Stimulated activated effector memory CD8-positive, alpha-beta T cell treated with anti-CD3 and anti-CD28 coated beads, Interleukin-12 subunit alpha, Interleukin-12 subunit beta, amount 100 ng/mL, for 72 hours (primary cell): Measurements from ENCODE around the gene OR11H6.
"Not testable (repeated sequence)": the region's sequence is repeated elsewhere in the genome, so short reads cannot be mapped to it uniquely, and the experiment has no call there.

Source experiments
- ATAC-seq: fragments of 150-1000 bp; cut with Tn5 transposase; 2 replicates; pipeline ENCODE4 v1.10.0; 2021
- DNase-seq, 2 donors: peaks; one replicate each; pipeline ENCODE4 v3.0.0; 2021 to 2022; ENCODE audit warnings: low spot score in 2 of 2
- H3K27ac Mint-ChIP-seq: one replicate; pipeline ENCODE4 v1.8.0; 2022; ENCODE audit warnings: mild to moderate bottlenecking, mixed read lengths
- H3K36me3 Mint-ChIP-seq: one replicate; pipeline ENCODE4 v1.8.0; 2022; ENCODE audit warnings: mild to moderate bottlenecking, mixed read lengths
- H3K4me1 Mint-ChIP-seq: one replicate; pipeline ENCODE4 v1.8.0; 2022; ENCODE audit warnings: mixed read lengths
- H3K4me3 Mint-ChIP-seq: one replicate; pipeline ENCODE4 v1.8.0; 2022; ENCODE audit warnings: mild to moderate bottlenecking, mixed read lengths
- H3K9me3 Mint-ChIP-seq: one replicate; pipeline ENCODE4 v1.8.0; 2022; ENCODE audit warnings: mixed read lengths

The OR11H6 gene

GRCh38 chr14:20212406-20212805 lies 11.1 kb upstream of the OR11H6 start:
- H3K36me3 Mint-ChIP-seq, H3K27ac Mint-ChIP-seq, H3K9me3 Mint-ChIP-seq, ATAC-seq, H3K4me1 Mint-ChIP-seq, H3K4me3 Mint-ChIP-seq, DNase-seq: not testable (repeated sequence)

- Mint-ChIP-seq H3K4me3 (no peak overlapping the region), H3K4me1 (no peaks in the 10 kb centered on the region), H3K9me3 (no peaks in the 10 kb centered on the region), H3K27ac (no peak overlapping the region), H3K36me3 (no peaks in the 10 kb centered on the region)
- ATAC-seq (no peak), DNase-seq (no peak)
These were observed 8.3 kb upstream of the OR11H6 start for GRCh38 chr14:20215196-20215595.

GRCh38 chr14:20219033-20219432 lies 4.5 kb upstream of the OR11H6 start:
- H3K27ac Mint-ChIP-seq: no peak overlapping the region
- no peaks in the 10 kb centered on the region for H3K9me3 Mint-ChIP-seq
- H3K4me3 Mint-ChIP-seq: no peak overlapping the region
- H3K36me3 Mint-ChIP-seq: no peaks in the 10 kb centered on the region
- DNase-seq (no peak), ATAC-seq (no peak)
- H3K4me1 Mint-ChIP-seq: no peaks in the 10 kb centered on the region

- no peaks in the 10 kb centered on the region for H3K36me3 Mint-ChIP-seq
- no peak within 1 kb of the TSS for H3K4me3 Mint-ChIP-seq
- DNase-seq: no peak
- H3K4me1 Mint-ChIP-seq: no peaks in the 10 kb centered on the region
- ATAC-seq: no peak
- H3K9me3 Mint-ChIP-seq: peaks cover 5% of the 10 kb centered on the region
- no peak within 1 kb of the TSS for H3K27ac Mint-ChIP-seq
These were observed 5.2 kb downstream of the OR11H6 start, which contains the start of gene OR11H7 for GRCh38 chr14:20228681-20229080. OR11H7 (plus strand) TSS chr14:20228981.

DNA sequence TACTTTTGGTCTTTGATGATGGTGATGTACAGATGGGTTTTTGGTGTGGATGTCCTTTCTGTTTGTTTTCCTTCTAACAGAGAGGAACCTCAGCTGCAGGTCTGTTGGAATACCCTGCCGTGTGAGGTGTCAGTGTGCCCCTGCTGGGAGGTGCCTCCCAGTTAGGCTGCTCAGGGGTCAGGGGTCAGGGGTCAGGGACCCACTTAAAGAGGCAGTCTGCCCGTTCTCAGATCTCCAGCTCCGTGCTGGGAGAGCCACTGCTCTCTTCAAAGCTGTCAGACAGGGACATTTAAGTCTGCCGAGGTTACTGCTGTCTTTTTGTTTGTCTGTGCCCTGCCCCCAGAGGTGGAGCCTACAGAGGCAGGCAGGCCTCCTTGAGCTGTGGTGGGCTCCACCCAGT lies 11.9 kb downstream of the OR11H6 start:
- not testable (repeated sequence) for DNase-seq, H3K4me3 Mint-ChIP-seq, H3K27ac Mint-ChIP-seq, ATAC-seq, H3K4me1 Mint-ChIP-seq, H3K36me3 Mint-ChIP-seq, H3K9me3 Mint-ChIP-seq

DNA sequence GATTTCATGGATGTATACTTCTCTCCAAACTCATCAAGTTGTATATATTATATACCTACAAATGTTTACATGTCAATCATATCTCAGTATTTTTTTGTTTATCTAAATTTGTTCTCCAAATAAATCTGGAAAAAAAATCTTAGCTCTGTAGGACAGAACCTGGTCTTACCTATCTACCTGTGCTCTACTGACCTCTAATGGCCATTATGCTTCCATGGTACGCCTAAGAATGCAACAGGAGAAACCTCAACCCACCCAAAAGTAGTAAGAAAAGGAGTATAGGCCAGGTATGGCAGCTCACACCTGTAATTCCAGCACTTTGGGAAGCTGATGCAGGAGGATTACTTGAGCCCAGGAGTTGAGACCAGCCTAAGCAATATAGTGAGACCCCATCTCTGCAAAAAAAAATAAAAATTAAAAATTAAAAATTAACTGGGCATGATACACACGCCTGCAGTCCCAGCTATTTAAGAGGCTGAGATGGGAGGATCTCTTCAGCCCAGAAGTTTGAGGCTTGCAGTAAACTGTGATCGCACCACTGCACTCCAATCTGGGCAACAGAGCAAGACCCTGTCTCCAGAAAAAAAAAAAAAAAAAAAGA lies 24.2 kb downstream of the OR11H6 start:
- H3K9me3 Mint-ChIP-seq: peaks cover 5% of the 10 kb centered on the region
- no peaks in the 10 kb centered on the region for H3K36me3 Mint-ChIP-seq
- H3K27ac Mint-ChIP-seq: no peak overlapping the region
- H3K4me1 Mint-ChIP-seq: no peaks in the 10 kb centered on the region
- H3K4me3 Mint-ChIP-seq: no peak overlapping the region
- no peak for ATAC-seq
- no peak for DNase-seq

- H3K27ac Mint-ChIP-seq: no peak overlapping the region
- H3K4me3 Mint-ChIP-seq: no peak overlapping the region
These were observed 39.2 kb downstream of the OR11H6 start for GRCh38 chr14:20262642-20263128.

GRCh38 chr14:20264361-20264760 lies 40.9 kb downstream of the OR11H6 start:
- not testable (repeated sequence) for H3K36me3 Mint-ChIP-seq, DNase-seq, H3K4me3 Mint-ChIP-seq, H3K4me1 Mint-ChIP-seq, H3K27ac Mint-ChIP-seq, H3K9me3 Mint-ChIP-seq, ATAC-seq

More at GRCh38 chr14:20262642-20263128, 39.2 kb downstream of the OR11H6 start:
- Mint-ChIP-seq H3K36me3 (no peaks in the 10 kb centered on the region), H3K4me1 (no peaks in the 10 kb centered on the region), H3K9me3 (no peaks in the 10 kb centered on the region)
- no peak for DNase-seq
- no peak for ATAC-seq

- H3K36me3 Mint-ChIP-seq: peaks cover 6% of the 10 kb centered on the region
- peaks cover 23% of the 10 kb centered on the region for H3K9me3 Mint-ChIP-seq
- no peak overlapping the region for H3K27ac Mint-ChIP-seq
- H3K4me1 Mint-ChIP-seq: peaks cover 6% of the 10 kb centered on the region
- H3K4me3 Mint-ChIP-seq: no peak overlapping the region
- ATAC-seq (no peak), DNase-seq (no peak)
These were observed 50.6 kb downstream of the OR11H6 start for GRCh38 chr14:20274062-20274461.
